ENCODE measurements around the gene SPRING1. TPM values are rescaled to one million over a fixed set of nuclear protein-coding genes. Genes with fewer than 3 reads are reported as not detected.

Gene SPRING1
- total RNA-seq, 1 donor from 2014 or later = 9.1 TPM

GRCh38 chr12:116779597-116779996, 41.7 kb upstream of the SPRING1 start:
- no peak for DNase-seq (ENCODE audit: extremely low spot score in 2 of 2)
- H3K4me3 ChIP-seq = no peak overlapping the region
- H3K27me3 ChIP-seq = no peaks in the 10 kb centered on the region

DNA sequence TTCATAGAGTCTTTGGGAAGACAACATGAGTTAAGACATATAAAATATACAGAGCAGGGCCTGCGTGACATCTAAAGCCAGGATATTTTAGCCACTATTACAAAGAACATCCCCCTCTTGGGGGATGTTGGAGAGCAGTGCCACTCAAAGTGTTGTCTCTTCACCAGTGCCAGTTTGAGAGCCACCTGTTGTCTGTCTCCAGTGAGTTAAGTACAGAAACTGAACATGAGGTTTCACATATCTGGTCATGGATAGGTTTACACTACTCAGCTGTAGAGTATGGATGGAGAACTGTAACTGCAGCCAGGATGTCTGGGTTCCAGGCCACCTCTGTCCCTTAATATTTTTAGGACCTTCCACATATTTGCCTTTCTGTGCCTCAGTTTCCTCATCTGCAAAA, 39.4 kb upstream of the SPRING1 start:
- H3K4me1 ChIP-seq = no peaks in the 10 kb centered on the region

More at GRCh38 chr12:116779597-116779996, 41.7 kb upstream of the SPRING1 start:
- intact Hi-C loops (cut with DNase I) = no loop called here
- H3K9me3 ChIP-seq = no peaks in the 10 kb centered on the region
- H3K4me1 ChIP-seq = no peaks in the 10 kb centered on the region
- no peak for TF ChIP-seq POLR2A (IDR thresholded peaks at IDR 0.05)
- TF ChIP-seq, protein P1, sequence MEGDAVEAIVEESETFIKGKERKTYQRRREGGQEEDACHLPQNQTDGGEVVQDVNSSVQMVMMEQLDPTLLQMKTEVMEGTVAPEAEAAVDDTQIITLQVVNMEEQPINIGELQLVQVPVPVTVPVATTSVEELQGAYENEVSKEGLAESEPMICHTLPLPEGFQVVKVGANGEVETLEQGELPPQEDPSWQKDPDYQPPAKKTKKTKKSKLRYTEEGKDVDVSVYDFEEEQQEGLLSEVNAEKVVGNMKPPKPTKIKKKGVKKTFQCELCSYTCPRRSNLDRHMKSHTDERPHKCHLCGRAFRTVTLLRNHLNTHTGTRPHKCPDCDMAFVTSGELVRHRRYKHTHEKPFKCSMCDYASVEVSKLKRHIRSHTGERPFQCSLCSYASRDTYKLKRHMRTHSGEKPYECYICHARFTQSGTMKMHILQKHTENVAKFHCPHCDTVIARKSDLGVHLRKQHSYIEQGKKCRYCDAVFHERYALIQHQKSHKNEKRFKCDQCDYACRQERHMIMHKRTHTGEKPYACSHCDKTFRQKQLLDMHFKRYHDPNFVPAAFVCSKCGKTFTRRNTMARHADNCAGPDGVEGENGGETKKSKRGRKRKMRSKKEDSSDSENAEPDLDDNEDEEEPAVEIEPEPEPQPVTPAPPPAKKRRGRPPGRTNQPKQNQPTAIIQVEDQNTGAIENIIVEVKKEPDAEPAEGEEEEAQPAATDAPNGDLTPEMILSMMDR (IDR thresholded peaks at IDR 0.05) = no peak
- no peak for TF ChIP-seq POLR2AphosphoS5 (IDR thresholded peaks at IDR 0.05; ENCODE audit: insufficient read depth in 1 of 2, low read depth in 1 of 2)
- no peaks in the 10 kb centered on the region for H3K36me3 ChIP-seq
- no peak overlapping the region for H3K27ac ChIP-seq

DNA sequence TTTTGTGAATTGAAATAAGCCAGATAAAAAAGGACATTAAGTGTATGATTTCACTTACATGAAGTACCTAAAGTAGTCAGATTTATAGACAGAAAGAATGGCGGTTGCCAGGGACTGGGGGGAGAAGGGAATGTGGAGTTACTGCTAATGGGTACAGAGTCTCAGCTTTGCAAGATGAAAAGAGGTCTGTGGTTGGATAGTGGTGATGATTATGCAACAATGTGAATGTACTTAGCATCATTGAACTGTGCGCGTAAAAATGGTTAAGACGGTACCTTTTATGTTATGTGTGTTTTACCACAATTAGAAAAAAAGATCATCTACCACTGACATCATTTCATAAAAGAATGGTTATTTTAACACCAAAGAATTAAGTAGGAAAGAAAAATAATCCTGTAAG, 36.2 kb upstream of the SPRING1 start:
- H3K4me1 ChIP-seq = no peaks in the 10 kb centered on the region
- H3K27me3 ChIP-seq = no peaks in the 10 kb centered on the region
- intact Hi-C loops (cut with DNase I) = no loop called here
- H3K9me3 ChIP-seq = no peaks in the 10 kb centered on the region
- DNase-seq (ENCODE audit: extremely low spot score in 2 of 2) = no peak
- no peak overlapping the region for H3K4me3 ChIP-seq
- H3K36me3 ChIP-seq = no peaks in the 10 kb centered on the region
- TF ChIP-seq POLR2A (IDR thresholded peaks at IDR 0.05) = no peak
- no peak for TF ChIP-seq POLR2AphosphoS5 (IDR thresholded peaks at IDR 0.05; ENCODE audit: insufficient read depth in 1 of 2, low read depth in 1 of 2)
- TF ChIP-seq, protein P1 (IDR thresholded peaks at IDR 0.05) = no peak
- H3K27ac ChIP-seq = no peak overlapping the region

More for the DNA sequence above, 39.4 kb upstream of the SPRING1 start:
- Histone ChIP-seq H3K27ac (no peak overlapping the region), H3K4me3 (no peak overlapping the region), H3K36me3 (no peaks in the 10 kb centered on the region), H3K27me3 (no peaks in the 10 kb centered on the region), H3K9me3 (no peaks in the 10 kb centered on the region)
- TF ChIP-seq POLR2AphosphoS5 (IDR thresholded peaks at IDR 0.05; ENCODE audit: insufficient read depth in 1 of 2, low read depth in 1 of 2) (no peak), POLR2A (IDR thresholded peaks at IDR 0.05) (no peak)
- TF ChIP-seq, protein P1 (IDR thresholded peaks at IDR 0.05) = no peak
- no peak for DNase-seq (ENCODE audit: extremely low spot score in 2 of 2)
- intact Hi-C loops (cut with DNase I) = no loop called here

DNA sequence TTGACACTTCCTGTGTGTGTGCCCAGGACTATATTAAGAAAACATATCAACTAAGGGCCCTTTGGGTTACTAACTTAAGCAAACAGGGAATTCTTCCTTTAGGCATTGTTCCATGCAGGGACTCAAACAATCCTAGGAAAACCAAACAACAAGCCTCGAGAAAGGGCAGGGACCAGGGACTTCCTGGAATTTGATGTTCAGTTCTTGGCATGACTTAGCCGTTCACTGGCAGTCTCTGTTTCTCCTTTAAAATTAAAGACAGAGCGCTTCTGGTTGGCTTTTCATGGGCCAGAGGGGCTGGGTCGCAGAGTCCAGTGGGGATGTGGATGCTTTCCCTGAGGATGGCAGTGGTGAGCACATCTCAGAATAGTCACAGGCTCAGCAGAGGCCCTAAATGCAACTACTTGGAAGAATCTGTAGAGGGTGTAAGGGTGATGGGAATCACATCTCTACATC, 35.4 kb upstream of the SPRING1 start:
- no peak for DNase-seq (ENCODE audit: extremely low spot score in 2 of 2)
- H3K4me1 ChIP-seq = no peaks in the 10 kb centered on the region
- TF ChIP-seq POLR2A (IDR thresholded peaks at IDR 0.05) (no peak), POLR2AphosphoS5 (IDR thresholded peaks at IDR 0.05; ENCODE audit: insufficient read depth in 1 of 2, low read depth in 1 of 2) (no peak)
- TF ChIP-seq, protein P1 (IDR thresholded peaks at IDR 0.05) = no peak
- H3K27ac ChIP-seq = no peak overlapping the region
- intact Hi-C loops (cut with DNase I) = no loop called here
- H3K9me3 ChIP-seq = no peaks in the 10 kb centered on the region
- no peak overlapping the region for H3K4me3 ChIP-seq
- H3K27me3 ChIP-seq = no peaks in the 10 kb centered on the region
- H3K36me3 ChIP-seq = no peaks in the 10 kb centered on the region

- intact Hi-C loops (cut with DNase I) = no loop called here
- no peak for DNase-seq (ENCODE audit: extremely low spot score in 2 of 2)
- H3K27ac ChIP-seq = no peak overlapping the region
- no peak overlapping the region for H3K4me3 ChIP-seq
- H3K9me3 ChIP-seq = no peaks in the 10 kb centered on the region
- TF ChIP-seq, protein P1 (IDR thresholded peaks at IDR 0.05) = no peak
- TF ChIP-seq POLR2A (IDR thresholded peaks at IDR 0.05) = no peak
- no peak for TF ChIP-seq POLR2AphosphoS5 (IDR thresholded peaks at IDR 0.05; ENCODE audit: insufficient read depth in 1 of 2, low read depth in 1 of 2)
- no peaks in the 10 kb centered on the region for H3K36me3 ChIP-seq
- no peaks in the 10 kb centered on the region for H3K27me3 ChIP-seq
- H3K4me1 ChIP-seq = no peaks in the 10 kb centered on the region
These were observed 33.8 kb upstream of the SPRING1 start for GRCh38 chr12:116771651-116772050.

Data from vagina (tissue), 2 donors.